ENCODE results near the gene RHOXF2B.
"Not testable (repeated sequence)": the region's sequence is repeated elsewhere in the genome, so short reads cannot be mapped to it uniquely, and the experiment has no call there.

Gene RHOXF2B

DNA sequence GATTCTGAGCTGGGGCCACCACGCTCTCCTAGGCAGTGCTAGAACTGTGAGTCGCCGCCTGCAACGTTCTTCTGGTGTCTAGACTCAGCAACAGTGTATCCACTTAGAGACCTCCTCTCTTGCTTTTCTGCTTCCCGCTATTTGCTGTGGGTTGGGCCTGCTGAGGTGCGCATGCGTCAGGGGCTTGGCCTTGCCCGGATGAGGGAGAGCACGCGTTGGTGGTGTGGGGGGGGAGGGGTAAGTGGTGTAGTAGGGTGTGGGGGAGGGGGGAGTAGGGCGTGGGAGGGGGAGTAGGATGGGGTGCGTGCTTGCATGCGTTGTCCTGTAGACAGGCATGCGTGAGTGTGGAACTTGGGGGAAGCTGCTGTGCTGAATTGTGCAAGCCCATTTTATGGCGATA is at the start of gene RHOXF2B:
Gene RHOXF2B, minus strand, starts transcription at position 101 of the 400 bp plus-strand sequence. CDS start 138 bp downstream, outside the sequence.
- DNase-seq, result not testable (repeated sequence)

DNA sequence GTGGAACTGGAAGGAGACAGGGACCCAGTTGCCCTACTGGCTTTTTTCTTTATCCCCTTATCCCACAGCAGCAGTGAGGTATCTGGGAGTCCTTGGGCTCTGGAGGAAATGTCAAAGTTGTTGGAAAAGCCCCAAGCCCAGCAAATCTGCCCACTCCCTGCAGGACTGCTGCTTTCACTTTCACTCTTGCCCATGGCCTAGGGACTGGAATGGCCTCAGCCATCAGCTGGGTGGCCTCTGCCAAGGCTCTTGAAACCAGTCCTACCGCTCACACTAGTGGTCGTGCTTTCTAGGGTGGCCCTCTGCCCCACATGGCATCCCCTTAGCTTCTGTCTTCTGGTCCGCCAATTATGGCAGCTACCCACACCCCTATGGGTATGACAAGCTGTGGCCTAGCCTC is 48.0 kb upstream of the RHOXF2B start:
- DNase-seq, result no peak

DNA sequence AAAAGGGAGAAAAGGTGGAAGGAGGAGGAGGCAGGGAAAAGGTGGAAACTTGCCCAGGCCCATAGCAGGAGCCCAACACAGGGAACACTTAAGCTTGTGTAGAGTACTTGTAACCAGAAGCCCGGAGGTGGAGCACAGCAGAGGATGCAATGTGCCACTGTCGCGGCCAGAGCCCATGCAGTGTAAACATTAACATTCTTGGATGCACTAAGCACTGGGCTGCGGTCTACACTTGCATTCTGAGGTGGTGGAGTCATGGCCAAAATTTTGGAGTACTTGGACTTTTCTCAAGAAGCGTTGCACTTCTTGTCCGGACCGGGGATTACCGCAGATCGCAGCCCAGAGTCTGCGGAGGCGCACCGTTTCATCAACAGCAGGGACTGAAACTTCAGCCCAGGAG is 42.7 kb upstream of the RHOXF2B start:
- DNase-seq, result no peak

DNA sequence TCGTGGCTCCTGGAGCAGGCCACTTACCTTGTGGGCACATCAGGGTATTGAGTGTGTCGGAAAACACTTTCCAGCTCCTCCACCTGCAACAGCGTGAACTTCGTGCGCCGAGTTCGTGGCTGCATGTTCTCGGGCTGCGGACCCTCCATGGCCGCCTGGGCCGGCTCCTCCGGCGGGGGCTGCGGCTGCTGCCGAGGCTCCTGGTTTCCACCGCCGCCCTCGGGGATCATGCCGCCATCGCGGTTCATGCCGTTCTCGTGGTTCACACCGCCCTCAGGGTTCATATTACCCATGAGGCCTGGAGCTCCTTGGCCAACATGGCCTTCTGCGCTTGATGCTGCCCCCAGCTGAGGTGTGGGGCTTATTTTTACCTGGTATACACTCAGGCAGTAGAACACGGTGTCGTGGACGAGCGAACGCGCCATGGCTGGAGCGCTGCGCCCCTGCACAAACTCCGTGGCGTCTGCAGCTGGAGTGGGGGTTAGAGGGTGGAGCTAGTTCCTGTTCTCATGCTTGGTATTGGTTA is 38.0 kb upstream of the RHOXF2B start, which contains the start of gene RHOXF1:
Gene RHOXF1, minus strand, starts transcription at position 476 of the 526 bp plus-strand sequence. Its CDS starts 51 bp downstream, at position 425.
- DNase-seq, result no peak

DNA sequence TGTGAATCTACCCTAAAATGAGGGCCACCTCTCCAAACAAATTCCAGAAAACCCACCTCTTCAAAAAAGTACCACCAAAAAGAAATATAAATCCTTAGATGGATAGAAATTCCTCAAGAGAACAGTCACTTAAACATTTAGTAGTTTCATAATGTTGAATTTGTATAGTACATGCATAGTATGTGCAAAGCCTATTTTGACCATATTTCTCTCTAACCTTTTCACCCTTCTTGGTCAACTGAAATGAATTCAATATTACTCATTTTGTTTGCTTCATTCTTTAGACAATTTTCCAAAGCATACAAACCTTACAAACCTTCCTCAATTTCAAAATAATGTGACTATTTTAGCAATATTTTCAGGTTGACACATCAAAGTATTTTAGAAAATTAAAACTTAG is 34.1 kb upstream of the RHOXF2B start:
- DNase-seq, result no peak

DNA sequence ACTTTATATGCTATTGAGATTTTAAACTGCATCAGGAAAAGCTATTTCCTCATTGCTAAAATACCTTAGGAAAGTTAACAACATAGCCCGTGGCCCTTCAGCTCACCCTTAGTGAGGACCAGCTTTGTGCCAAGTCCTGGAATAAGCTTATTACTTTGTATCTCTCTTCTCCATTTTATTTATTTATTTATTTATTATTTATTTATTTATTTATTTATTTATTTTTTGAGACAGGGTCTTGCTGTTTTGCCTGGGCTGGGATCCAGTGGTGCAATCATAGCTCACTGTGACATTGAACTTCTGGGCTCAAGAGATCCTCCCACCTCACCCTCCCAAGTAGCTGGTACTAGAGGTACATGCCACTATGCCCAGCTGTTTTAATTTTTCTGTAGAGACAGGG is 31.9 kb upstream of the RHOXF2B start:
- DNase-seq, result no peak

DNA sequence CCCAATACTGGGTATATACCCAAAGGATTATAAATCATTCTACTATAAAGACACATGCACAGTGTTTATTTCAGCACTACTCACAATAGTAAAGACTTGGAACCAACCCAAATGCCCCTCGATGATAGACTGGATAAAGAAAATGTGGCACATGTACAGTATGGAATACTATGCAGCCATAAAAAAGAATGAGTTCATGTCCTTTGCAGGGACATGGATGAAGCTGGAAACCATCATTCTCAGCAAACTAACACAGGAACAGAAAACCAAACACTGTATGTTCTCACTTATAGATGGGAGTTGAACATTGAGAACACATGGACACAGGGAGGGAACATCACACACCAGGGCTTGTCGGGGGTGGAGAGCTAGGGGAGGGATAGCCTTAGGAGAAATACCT is 27.2 kb upstream of the RHOXF2B start:
- DNase-seq, result not testable (repeated sequence)

DNA sequence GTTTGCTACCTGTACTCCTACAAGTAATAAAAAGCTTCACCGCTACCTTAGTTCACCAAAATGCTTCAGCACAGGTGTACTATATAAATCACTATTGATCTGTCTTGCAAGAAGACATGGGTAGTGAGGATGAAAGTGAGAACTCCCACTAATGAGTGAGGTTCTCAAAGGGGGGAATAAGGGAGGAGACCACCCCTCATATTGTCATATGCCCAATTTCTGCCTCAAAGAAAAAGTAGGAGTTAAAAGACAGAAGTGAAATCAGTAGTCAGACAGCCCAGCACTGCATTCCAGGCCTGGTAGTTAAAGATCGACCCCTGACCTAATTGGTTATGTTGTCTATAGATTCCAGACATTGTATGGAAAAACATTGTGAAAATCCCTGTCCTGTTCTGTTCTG is 23.6 kb upstream of the RHOXF2B start:
- DNase-seq, result not testable (repeated sequence)

DNA sequence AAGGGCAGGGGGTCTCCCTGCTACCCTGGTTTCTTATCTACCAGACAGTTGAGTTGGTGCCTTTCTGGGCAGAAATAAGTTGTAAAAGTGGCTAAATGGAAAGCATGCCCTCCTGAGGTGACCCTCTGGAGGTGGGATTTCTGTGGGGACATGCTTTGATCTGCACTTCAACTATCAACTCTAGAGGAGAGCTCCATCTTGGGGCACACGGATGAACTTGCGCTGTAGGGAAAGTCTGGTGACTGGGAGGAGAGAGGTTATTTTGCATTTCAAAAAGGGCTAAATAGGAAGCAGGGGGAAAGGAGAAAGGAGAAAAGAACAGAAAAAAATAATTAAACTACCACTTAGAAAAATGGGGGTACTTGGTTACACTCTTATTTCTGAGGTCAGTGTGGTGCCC is 12.7 kb upstream of the RHOXF2B start:
- no peak for DNase-seq

DNA sequence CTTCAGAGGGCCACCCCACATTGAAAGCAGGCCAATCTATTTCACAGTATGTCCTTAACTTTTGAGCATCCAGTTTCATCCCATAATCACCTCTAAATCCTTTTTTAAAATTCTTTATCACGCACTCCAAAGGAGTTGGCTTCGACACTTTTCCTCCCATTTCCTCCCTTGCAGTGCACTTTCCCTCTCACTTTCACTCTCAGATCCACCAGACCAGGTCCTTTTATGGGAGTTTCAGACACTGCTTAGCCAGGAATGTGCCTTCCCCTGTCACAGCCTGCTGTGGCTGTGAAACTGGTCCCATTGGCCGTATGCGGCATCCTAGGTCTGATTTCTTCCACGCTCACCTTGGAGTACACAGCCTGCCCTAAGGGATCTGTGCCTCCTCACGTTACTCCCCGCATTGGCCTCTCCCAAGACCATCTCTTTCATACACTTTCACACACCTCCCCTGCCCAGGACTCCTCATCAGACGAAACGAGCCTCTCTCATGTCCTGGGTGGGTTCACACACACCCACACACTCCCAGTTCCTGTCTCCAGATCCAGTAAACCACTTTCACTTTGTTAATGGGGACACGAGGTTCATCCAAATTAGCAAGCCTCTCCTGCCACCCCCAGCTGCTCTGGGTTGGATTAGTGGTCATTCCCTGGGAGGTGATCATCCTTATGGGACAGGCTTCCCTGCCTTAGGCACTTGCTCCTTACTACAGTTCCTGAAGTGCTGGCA is 10.0 kb upstream of the RHOXF2B start:
- no peak for DNase-seq

DNA sequence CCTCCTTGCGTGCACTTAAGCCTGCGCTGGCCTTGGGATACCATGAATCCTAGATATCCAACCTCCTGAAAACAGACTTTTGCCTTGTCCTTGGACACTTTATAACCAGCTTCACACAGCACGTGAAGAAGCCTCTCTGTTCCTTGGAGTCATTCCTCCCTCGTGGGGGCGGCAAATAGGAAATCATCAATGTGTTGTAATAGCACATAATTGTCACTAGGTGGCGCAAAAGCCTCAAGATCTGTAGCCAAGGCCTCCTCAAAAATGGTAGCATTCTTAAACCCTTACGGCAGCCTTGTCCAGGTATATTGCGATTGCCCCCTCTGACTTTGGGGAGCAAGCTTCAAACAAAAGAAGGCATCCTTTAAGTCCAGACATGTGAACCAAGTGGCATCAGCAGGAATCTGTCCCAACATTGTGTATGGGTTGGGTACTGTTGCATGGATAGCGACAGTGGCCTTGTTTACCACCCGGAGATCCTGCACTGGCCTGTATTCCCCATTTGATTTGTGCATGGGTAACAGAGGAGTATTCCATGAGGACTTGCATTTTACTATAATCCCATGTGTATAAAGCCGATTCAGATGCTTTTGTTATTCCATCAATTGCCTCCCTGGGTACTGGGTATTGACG is 8.2 kb upstream of the RHOXF2B start:
- not testable (repeated sequence) for DNase-seq

DNA sequence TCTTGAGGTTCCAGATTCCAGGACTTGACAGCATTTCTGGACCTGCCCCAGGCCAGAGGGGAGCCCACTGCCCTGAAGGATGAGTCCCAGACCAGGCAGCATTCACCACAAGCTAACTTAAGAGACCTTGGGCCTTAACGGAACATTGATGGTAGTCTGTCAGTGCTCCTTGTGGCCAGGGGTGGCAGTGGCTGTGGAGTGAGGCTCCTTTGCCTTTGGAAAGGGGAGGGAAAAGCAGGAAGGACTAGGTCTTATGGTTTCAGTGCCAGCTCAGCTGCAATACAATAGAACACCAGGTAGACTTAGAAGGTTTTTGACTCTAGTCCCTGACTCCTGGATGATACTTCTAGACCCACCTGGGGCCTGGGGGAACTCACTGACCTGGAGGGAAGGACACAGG is 11.3 kb downstream of the RHOXF2B start:
- DNase-seq, result not testable (repeated sequence)

DNA sequence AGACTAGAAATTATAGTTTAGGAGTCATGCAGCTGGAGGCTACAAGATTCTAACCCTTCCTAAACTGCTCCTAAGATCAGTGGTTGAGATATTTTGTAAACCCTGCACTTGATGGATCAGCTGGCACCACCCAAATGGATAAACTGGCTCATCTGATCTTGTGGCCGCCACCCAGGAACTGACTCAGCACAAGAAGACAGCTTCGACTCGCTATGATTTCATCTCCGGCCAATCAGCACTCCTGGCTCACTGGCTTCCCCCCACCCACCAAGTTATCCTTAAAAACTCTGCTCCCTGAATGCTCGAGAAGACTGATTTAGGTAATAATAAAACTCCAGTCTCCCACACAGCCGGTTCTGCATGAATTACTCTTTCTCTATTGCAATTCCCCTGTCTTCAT is 34.8 kb downstream of the RHOXF2B start:
- not testable (repeated sequence) for DNase-seq

DNA sequence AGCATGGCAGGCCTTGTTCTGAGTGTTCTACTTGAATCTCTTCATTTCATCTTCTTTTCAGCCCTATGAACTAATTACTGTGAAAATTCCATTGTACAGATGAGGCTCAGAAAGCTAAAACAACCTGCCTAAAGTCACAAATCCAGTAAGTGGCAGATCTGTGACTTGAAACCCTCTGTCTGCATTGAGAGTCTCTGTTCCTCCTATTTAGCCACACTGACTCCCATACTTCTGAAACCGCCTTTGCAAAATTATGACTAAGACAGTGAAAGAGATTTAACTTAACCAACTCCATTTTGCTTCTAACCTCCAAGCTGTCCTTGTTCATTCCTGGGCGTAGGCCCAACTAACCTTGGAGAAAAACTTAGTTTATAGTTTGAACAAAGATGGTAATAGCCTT is 35.2 kb downstream of the RHOXF2B start:
- not testable (repeated sequence) for DNase-seq

DNA sequence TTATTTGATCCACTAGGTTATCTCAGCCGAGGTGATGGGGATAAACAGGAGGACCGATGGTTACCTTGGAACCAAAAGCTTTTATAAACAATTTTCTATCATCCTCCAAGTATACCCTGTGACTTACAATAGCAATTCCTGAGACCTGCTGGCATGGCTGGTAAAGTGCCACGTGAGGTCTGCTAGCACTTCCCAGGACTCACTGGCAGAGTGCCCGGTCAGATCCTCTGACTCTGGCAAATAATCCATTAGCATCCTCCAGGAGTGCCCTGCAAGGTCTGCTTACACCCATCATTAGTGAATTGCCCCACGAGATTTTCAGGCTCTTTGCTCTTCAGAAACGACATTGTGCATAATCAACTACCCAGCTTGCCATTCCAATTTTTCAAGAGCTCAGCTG is 37.3 kb downstream of the RHOXF2B start:
- not testable (repeated sequence) for DNase-seq

DNA sequence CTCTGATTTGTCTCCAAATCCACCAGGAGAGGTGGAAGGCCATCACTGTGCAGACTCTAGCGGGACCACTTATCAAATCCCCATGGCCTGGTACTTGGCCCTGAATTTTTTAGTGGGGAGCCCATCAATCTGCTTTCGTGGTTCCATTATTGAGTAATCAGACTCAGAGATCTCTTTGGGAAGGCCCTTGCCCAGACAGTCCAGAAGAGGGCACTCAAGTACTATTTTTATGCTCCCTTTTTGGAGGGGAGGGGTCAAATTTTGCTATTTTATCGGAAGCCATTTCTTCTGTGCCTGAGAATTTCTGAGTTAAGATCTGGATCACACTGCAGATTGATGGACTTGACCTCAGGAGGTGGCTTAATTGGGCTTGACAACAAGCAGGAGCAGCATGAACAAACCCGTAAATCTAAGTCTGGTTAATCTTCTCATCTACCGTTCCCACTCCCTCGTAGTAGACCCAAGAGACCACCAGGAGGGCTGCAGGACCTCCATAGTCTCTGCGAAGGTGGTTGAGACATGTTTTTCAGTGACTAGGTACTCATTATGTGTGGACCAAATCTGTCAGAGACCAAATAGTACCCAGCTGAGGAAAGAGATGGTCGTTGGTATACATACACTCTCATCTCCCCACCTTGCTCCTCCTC is 38.3 kb downstream of the RHOXF2B start:
- not testable (repeated sequence) for DNase-seq

DNA sequence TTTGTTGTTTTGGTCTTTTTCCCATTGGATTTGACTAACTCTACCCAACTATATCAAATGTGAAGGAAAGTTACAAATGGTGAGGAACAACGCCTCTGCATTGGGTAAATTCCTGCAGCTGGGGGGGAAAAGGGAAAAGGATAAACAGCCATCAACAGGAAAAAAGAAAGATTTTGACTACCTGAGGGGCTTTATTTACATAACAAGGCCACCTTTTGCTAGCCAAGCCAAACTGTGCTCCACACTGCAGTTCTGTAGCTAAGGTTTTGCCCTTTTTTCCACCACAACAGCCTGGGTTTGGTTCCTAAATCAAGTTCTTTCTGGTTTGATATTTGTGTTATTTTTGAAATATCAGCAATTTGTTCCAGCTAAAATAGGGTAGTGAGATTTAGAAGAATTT is 40.8 kb downstream of the RHOXF2B start:
- DNase-seq, result no peak

DNA sequence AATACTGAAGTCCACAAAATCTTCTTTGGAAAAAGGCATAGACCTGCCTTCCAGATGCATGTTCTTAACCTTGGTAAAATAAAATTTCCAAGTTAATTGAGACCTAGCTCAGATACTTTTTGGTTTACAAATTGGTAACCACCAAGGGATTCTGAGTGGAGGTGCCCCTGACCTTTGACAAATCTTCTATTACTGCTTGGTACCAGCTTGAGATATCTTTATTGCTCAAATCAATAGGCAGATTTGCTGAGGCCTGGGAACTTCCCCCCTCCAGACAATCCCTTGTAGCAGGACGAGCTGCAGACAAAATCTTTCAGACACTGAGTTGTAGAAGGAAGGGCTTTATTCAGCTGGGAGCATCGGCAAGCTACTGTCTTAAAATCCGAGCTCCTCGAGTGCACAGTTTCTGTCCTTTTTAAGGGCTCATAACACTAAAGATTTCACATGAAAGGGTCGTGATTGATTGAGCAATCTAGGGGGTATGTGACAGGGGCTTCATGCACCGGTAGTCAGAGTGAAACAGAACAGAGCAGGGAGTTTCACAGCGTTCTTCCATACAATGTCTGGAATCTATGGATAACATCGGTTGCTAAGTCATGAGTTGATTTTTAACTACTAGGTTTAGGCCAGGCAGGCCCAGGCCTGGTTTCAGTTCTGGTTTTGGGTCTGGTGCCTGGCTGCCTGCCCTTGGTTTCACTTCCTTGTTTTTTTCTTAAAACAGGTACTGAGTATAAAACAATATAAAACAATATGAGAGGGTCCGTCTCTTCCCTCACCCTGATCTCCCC is 41.8 kb downstream of the RHOXF2B start:
- peak; percentile 84 for DNase-seq

DNA sequence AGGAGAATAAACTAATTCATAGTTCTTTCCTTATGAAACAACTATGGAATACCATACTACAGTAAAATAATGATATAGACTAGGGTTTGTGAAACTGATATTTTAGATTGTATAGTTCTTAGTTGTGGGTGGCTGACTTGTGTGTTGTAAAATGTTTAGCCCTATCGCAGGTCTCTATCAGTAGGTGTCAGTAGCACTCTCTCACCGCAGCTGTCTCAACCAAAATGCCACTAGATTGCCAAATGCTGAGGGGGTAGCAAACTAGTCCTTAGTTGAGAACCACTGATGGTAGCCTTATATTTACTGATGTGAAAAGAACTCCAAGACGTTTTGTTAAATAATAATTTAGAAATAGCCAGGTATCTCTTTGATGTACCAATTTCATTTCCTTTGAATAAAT is 48.1 kb downstream of the RHOXF2B start:
- DNase-seq, result no peak

DNA sequence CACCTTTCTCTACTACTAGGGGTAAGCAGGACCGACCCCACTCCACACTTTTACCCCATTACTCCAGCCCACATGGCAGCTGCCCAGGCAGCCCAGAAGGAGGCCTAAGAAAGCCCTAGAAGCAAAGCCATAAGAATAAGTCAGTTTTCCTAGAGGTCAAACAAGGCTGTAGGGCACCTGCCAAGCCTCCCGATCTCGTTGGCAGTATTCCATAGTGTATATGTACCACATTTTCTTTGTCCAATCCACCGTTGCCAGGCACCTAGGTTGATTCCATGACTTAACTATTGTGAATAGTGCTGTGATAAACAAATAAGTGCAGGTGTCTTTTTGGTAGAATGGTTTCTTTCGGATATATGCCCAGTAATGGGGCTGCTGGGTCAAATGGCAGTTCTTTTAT is 54.2 kb downstream of the RHOXF2B start:
- DNase-seq, result no peak

DNA sequence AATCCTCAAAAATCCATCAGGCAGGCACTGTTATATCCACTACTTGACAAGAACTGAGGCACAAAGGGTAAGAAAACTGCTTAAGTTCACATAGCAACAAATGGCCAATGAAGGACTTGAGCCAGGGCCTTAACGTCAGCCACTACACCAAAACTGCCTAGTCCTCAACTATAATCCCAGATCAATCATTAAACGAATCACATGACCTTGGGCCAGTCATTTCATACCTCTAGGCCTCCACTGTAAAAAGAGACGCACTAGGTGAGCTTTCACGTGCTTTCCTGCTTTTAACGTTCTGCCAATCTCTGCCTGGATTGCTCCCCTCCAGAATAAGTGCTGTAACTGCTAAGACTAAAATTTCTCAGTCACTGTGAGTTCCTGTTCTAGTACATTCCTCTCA is 54.7 kb downstream of the RHOXF2B start:
- no peak for DNase-seq
